ENCODE results near the gene RTN4RL1.
"Not testable (repeated sequence)": the region's sequence is repeated elsewhere in the genome, so short reads cannot be mapped to it uniquely, and the experiment has no call there.

Gene RTN4RL1

GRCh38 chr17:2023692-2024571 is 1.2 kb downstream of the RTN4RL1 start:
- DNase-seq, result no peak

- no peak for DNase-seq
Measured at GRCh38 chr17:2023256-2023655, 1.9 kb downstream of the RTN4RL1 start.

GRCh38 chr17:2022647-2023240 is 2.4 kb downstream of the RTN4RL1 start:
- DNase-seq, result no peak

GRCh38 chr17:2020721-2021120 is 4.4 kb downstream of the RTN4RL1 start:
- no peak for DNase-seq

- no peak for DNase-seq
Measured at GRCh38 chr17:2019723-2020122, 5.4 kb downstream of the RTN4RL1 start.

- no peak for DNase-seq
Measured at GRCh38 chr17:2018716-2019510, 6.2 kb downstream of the RTN4RL1 start.

- no peak for DNase-seq
Measured at GRCh38 chr17:2017274-2017941, 7.7 kb downstream of the RTN4RL1 start.

- DNase-seq, result no peak
Measured at GRCh38 chr17:2016494-2016893, 8.6 kb downstream of the RTN4RL1 start.

- DNase-seq, result no peak
Measured at GRCh38 chr17:2015314-2015713, 9.8 kb downstream of the RTN4RL1 start.

GRCh38 chr17:2013994-2014317 is 11.2 kb downstream of the RTN4RL1 start:
- no peak for DNase-seq

- not testable (repeated sequence) for DNase-seq
Measured at GRCh38 chr17:2013220-2013993, 11.7 kb downstream of the RTN4RL1 start.

- no peak for DNase-seq
Measured at GRCh38 chr17:2012499-2012898, 12.6 kb downstream of the RTN4RL1 start.

GRCh38 chr17:2011411-2012371 is 13.4 kb downstream of the RTN4RL1 start:
- DNase-seq, result no peak

GRCh38 chr17:2009737-2010136 is 15.4 kb downstream of the RTN4RL1 start:
- DNase-seq, result no peak

GRCh38 chr17:2008332-2009126 is 16.6 kb downstream of the RTN4RL1 start:
- DNase-seq, result no peak

- DNase-seq, result no peak
Measured at GRCh38 chr17:2004435-2004952, 20.6 kb downstream of the RTN4RL1 start.

- DNase-seq, result no peak
Measured at GRCh38 chr17:2003525-2003924, 21.6 kb downstream of the RTN4RL1 start.

- DNase-seq, result no peak
Measured at GRCh38 chr17:2002767-2003329, 22.3 kb downstream of the RTN4RL1 start.

- no peak for DNase-seq
Measured at GRCh38 chr17:1999557-2000251, 25.4 kb downstream of the RTN4RL1 start.
